Subcutaneous adipose tissue (tissue), 4 donors: ENCODE data around the gene KCNE4. TPM values are rescaled to one million over a fixed set of nuclear protein-coding genes. Genes with fewer than 3 reads are reported as not detected.

Source experiments
- total RNA-seq, 4 donors: library from RNA; depleted of rRNA; stranded (reverse); fragments of >200 nt; gene quantifications; one replicate each; pipeline ENCODE4 v1.1.0, GENCODE V29; 2016
- TF ChIP-seq, protein P1 (sequence below): fragments of 450-650 bp; IDR thresholded peaks from one replicate; pipeline ENCODE4 v1.5.1; 2016; ENCODE audit warnings: low read depth, mild to moderate bottlenecking, control low read depth, antibody characterized with exemption, moderate library complexity

Gene KCNE4
- total RNA-seq, 4 donors from 2014 or later = 2.9 to 8.5 (median 6.8) TPM

DNA sequence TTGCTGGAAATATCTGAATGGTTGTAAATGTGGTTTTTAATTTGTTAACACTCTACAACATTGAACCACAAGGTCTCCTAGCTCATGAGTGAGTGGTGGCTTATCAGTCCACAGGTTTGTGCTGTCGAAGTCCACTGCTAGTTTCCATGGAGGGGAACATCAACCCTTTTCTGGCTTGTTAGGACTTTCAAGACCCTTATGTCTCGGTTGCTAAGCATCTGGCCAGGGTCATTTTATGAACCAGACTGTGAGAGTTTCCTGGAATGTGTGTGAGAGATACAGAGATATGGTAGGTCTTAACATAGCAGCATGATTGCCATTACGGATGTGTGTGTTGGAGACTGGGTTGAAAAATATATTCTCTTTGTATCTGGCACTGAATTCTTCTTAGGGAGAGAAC, 36.9 kb downstream of the KCNE4 start:
- TF ChIP-seq, protein P1, sequence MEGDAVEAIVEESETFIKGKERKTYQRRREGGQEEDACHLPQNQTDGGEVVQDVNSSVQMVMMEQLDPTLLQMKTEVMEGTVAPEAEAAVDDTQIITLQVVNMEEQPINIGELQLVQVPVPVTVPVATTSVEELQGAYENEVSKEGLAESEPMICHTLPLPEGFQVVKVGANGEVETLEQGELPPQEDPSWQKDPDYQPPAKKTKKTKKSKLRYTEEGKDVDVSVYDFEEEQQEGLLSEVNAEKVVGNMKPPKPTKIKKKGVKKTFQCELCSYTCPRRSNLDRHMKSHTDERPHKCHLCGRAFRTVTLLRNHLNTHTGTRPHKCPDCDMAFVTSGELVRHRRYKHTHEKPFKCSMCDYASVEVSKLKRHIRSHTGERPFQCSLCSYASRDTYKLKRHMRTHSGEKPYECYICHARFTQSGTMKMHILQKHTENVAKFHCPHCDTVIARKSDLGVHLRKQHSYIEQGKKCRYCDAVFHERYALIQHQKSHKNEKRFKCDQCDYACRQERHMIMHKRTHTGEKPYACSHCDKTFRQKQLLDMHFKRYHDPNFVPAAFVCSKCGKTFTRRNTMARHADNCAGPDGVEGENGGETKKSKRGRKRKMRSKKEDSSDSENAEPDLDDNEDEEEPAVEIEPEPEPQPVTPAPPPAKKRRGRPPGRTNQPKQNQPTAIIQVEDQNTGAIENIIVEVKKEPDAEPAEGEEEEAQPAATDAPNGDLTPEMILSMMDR = no peak

DNA sequence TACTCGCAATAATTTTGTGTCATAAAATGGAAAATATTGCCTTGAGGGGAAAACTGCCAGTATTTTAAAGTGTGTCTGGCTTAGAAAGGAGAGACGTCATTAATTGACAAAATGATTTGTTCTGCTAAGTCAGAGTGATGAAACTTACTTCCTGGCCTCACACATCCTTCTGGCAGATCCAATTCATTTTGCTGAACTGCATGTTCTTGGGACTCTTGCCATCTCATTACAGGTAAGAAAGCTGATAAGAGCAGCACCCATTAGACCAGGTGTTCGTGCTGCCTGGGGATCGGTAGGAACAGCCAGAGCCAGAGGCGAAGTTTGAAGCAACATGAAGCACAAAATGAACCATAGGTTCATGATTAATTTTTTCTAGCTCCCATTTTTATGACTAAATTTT, 38.0 kb downstream of the KCNE4 start:
- TF ChIP-seq, protein P1 = no peak

DNA sequence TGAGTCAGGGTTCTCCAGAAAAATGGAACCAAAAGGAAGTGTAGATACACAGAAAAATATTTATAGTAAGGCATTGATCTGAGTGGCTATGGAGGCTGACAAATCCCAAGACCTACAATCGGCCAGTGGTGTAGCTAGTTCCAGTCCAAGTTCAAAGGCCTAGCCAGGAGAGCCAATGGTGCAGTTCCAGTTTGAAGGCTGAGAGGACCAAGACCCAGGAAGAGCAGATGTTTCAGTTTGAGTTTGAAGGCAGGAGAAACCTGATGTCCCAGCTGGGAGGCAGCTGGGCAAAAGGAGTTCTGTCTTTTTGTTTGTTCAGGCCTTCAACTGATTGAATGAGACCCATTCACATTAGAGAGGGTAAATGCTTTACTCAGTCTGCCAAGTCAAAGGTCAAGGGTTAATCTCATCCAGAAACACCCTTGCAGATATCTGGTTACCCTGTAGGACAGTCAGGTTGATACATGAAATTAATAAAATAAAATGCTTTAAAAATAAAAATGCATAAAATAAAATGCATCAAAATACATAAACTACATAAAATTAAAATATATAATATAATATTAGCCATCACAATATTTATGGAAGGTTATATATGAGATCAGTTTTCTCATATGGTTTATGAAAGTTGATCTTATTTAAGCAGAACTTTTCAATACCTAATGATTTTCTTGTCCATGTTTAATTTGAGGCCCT, 38.7 kb downstream of the KCNE4 start:
- TF ChIP-seq, protein P1 = no peak

DNA sequence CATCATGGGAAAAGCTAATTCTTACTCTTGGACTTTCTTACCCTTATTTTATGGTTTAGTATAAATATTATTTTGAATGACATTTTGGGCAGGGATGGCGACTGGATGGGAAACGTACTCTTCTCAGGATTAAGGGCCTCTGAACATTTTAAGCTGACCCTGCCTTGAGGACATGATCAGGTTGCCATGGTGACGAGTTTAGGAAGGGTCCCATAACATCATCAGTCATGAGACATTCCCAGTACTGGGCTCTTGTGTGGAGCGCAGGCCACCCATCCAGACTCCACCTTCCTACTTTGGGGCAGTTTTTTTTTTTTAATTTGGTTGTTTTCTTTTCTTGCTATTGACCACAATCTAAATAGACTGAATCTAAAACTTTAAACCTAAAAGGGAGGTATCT, 40.7 kb downstream of the KCNE4 start:
- TF ChIP-seq, protein P1 = no peak

DNA sequence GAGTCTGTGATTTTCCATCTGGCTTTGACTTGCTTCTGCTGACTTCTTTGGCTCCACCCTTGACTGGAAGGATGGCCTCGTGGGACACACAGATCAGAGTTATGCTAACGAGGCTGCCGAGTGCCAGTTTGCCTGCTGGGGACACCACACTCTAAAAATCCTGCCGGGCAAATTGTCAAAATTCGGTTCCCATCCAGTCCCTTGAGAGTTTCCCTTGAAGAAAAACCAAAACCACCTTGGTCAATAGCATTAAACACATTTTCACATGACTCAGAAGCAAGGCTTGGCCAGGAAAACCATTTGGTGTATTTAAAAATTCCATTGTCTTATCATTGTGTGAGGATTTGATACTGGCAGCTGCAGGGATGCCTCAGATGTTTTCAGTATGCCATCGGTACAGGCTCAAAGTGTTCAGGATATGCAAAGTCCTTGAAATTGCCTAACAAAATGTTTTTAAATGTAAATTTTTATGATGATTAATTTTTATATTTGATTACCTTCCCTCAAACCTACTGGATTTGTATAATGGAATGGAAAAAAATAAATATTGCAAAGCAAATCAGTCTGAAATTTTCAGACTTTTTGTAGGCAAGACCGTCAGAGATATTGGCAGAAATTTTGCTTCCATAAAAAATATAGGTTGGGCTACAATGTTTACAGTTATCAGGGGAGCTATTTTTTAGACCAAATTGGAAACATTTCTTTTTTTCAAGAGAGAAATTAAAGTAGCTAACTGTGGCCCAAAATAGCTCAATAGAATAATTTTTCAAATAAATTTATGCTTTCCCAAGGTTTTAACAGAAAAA, 41.6 kb downstream of the KCNE4 start:
- TF ChIP-seq, protein P1 = no peak

DNA sequence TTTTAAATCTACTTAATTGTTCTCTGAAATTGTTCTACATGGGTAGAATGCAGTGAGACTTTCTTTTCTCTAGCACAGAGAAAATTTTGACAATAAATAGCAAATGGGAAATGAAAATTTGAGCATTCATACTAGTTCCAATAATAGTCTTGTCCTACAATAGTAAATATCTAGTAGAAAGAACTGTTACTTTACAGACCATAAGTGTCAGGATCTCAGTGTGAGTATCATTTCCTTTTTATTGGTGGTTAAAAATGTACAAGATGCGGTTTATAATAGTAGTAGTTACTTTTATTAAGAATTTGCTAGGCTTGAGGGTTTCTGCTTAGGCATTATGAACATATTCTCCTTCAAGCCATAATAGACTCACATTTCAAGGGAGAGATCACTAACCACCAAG, 43.2 kb downstream of the KCNE4 start:
- TF ChIP-seq, protein P1 = no peak

DNA sequence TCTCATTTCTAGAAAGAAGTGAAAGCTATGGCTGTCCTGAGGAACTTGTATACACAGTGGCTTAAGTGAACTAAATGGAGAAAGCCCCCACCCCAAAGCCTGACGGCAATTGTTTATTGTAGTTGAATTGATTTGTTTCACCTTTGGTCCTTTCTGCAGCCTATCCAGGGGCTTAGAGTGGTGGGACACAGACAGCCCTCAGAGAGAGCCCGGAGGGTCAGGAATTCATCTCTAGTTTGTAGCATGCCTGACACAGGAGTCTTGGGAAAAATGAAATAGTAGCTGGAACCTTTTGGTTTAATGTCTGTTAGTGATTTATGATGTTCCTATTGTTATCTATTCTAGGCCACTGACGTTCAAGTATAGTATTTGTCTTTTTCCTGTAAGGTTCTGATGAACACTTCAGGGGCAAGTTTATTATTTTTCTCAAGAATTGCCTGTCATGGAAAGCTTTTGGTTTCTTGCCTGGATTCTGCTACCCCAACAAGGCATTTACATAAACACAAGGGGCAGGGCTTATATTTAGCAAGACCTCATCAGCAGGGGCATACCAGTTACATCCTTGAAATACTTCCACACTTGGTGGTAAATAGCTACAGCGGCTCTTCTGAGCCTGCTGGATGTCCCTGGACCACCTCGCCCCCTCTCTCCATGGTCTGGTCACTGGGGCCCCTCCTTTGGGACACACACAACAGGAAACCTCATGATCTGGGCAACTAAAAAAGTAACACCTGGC, 44.4 kb downstream of the KCNE4 start:
- TF ChIP-seq, protein P1 = no peak
